Erythroblast (primary cell): Measurements from ENCODE around the gene CLDN5.

Source experiments
- GATA1 ChIP-seq: IDR thresholded peaks from 2 replicates; pipeline ENCODE4 v1.6.1; 2011; ENCODE audit warnings: low read depth, mild to moderate bottlenecking, control low read depth, low read length, moderate library complexity
- POLR2A ChIP-seq: IDR thresholded peaks from 2 replicates; pipeline ENCODE4 v1.6.1; 2011; ENCODE audit warnings: mild to moderate bottlenecking, low read length

DNA sequence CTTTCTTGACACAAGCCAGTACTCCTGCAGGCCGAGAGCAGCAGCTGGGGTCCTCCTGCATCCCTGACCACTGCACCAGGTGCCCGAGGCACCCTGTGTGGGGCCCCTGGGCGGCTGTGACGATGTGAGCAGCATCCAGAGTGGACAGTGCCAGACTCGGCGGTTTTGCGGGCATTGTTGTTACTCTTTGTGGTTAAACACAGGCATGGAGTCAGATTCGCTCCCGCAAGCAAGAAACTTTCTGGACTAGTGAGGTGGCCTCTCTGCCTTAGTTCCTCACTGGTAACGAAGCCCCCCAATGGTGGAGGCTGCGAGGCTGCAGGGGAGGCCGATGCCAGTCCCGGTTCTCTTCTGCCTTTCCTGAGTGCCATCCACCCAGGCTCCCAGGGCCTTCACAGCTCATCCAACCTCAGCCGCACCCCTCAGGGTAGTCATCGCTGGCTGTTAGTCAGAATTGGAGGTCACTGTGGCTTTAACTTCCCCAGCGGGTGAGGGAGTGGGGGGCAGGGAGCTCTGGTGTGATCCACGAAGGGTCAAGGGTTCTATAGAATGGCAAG, 3.7 kb upstream of the CLDN5 start:
- no peak for TF ChIP-seq GATA1
- no peak for TF ChIP-seq POLR2A
